ENCODE results near the gene PCBP3.

DNA sequence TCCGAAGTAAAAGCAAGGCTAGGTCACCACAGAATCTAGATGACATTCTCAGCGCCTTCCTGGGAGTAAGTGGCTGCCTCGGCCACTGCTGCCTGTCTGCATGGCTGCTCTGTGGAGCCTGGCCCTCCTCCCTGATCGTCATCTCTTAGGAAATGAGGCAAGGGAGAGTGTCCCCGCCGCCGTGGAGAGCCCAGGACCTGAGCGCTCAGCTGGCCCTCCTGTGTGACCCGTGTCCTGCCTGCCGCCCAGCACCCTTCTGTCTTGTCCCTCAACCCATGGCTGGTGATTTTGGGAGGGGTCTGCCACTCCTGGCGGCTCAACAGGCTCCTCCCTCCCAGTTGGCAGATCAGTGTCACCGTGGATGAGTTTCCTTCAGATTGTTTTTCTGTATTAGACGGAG is 181.7 kb downstream of the PCBP3 start:
- TF ChIP-seq, protein P1, sequence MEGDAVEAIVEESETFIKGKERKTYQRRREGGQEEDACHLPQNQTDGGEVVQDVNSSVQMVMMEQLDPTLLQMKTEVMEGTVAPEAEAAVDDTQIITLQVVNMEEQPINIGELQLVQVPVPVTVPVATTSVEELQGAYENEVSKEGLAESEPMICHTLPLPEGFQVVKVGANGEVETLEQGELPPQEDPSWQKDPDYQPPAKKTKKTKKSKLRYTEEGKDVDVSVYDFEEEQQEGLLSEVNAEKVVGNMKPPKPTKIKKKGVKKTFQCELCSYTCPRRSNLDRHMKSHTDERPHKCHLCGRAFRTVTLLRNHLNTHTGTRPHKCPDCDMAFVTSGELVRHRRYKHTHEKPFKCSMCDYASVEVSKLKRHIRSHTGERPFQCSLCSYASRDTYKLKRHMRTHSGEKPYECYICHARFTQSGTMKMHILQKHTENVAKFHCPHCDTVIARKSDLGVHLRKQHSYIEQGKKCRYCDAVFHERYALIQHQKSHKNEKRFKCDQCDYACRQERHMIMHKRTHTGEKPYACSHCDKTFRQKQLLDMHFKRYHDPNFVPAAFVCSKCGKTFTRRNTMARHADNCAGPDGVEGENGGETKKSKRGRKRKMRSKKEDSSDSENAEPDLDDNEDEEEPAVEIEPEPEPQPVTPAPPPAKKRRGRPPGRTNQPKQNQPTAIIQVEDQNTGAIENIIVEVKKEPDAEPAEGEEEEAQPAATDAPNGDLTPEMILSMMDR (IDR thresholded peaks at IDR 0.05), result no peak
- TF ChIP-seq POLR2A (IDR thresholded peaks at IDR 0.05), result no peak
